Activated CD8-positive, alpha-beta memory T cell treated with anti-CD3 and anti-CD28 coated beads, Interleukin-2, amount 10 ng/mL, durations not matched to agents 7 days and 5 days (primary cell): ENCODE data around the gene MS4A6E. TPM values are rescaled to one million over a fixed set of nuclear protein-coding genes. Genes with fewer than 3 reads are reported as not detected.
A peak's percentile ranks its signal among the peaks of the same experiment; 100 is the strongest.
"Not testable (repeated sequence)": the region's sequence is repeated elsewhere in the genome, so short reads cannot be mapped to it uniquely, and the experiment has no call there.

Source experiments
- ATAC-seq: fragments of 150-1000 bp; cut with Tn5 transposase; one replicate; pipeline ENCODE4 v1.10.0; 2021; ENCODE audit warnings: moderate library complexity
- CTCF ChIA-PET: fragments of 350-600 bp; sonication (Branson Sonifier 250); formaldehyde crosslinking; loops from one replicate; lab custom pipeline; 2021; ENCODE audit warnings: antibody characterized with exemption; lab: Charles Lee
- DNase-seq: peaks from one replicate; pipeline ENCODE4 v3.0.0-alpha.2; 2020
- H3K27ac Mint-ChIP-seq: one replicate; pipeline ENCODE4 v1.8.0; 2021; ENCODE audit warnings: mild to moderate bottlenecking, mixed read lengths
- H3K27me3 Mint-ChIP-seq: one replicate; pipeline ENCODE4 v1.8.0; 2021; ENCODE audit warnings: mixed read lengths
- H3K36me3 Mint-ChIP-seq: one replicate; pipeline ENCODE4 v1.8.0; 2021; ENCODE audit warnings: mild to moderate bottlenecking, mixed read lengths
- H3K4me1 Mint-ChIP-seq: one replicate; pipeline ENCODE4 v1.8.0; 2021; ENCODE audit warnings: mixed read lengths
- H3K4me3 Mint-ChIP-seq: one replicate; pipeline ENCODE4 v1.8.0; 2021; ENCODE audit warnings: mild to moderate bottlenecking, moderate library complexity, mixed read lengths
- H3K9me3 Mint-ChIP-seq: one replicate; pipeline ENCODE4 v1.8.0; 2022; ENCODE audit warnings: low read depth, mixed read lengths
- total RNA-seq, 2 experiments: library from RNA; stranded (reverse); gene quantifications; one replicate each; pipeline ENCODE4 v1.2.3, GENCODE V29; 2021

The MS4A6E gene, protein sequence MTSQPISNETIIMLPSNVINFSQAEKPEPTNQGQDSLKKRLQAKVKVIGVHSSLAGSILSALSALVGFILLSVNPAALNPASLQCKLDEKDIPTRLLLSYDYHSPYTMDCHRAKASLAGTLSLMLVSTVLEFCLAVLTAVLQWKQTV
- total RNA-seq = not detected

GRCh38 chr11:60326955-60327354 lies at the start of gene MS4A6E:
TSS of gene MS4A6E (plus strand) at chr11:60327255. CDS start at chr11:60334896, 7,641 bp downstream.
- CTCF ChIA-PET = no interaction called here
- no peaks in the 10 kb centered on the region for H3K9me3 Mint-ChIP-seq
- ATAC-seq = no peak

GRCh38 chr11:60280412-60280811 lies 46.6 kb upstream of the MS4A6E start, which contains the start of gene MS4A4A:
TSS of gene MS4A4A (plus strand) at chr11:60280666. CDS start at chr11:60280676, 10 bp downstream.
- CTCF ChIA-PET = no interaction called here
- ATAC-seq = no peak

More at GRCh38 chr11:60326955-60327354, at the start of gene MS4A6E:
- H3K4me3 Mint-ChIP-seq = no peak within 1 kb of the TSS
- H3K4me1 Mint-ChIP-seq = no peaks in the 10 kb centered on the region
- no peak within 1 kb of the TSS for H3K27ac Mint-ChIP-seq
- H3K36me3 Mint-ChIP-seq = no peaks in the 10 kb centered on the region
- peaks cover under 1% of the 10 kb centered on the region for H3K27me3 Mint-ChIP-seq
- no peak for DNase-seq

GRCh38 chr11:60281485-60281884 lies 45.6 kb upstream of the MS4A6E start:
- Mint-ChIP-seq H3K36me3 (no peaks in the 10 kb centered on the region), H3K27ac (no peak overlapping the region), H3K27me3 (peaks cover 32% of the 10 kb centered on the region), H3K4me1 (no peaks in the 10 kb centered on the region), H3K4me3 (no peak overlapping the region), H3K9me3 (no peaks in the 10 kb centered on the region)
- DNase-seq = no peak
- ATAC-seq = no peak
- CTCF ChIA-PET = no interaction called here

More at GRCh38 chr11:60280412-60280811, 46.6 kb upstream of the MS4A6E start, which contains the start of gene MS4A4A:
- Mint-ChIP-seq H3K36me3 (no peaks in the 10 kb centered on the region), H3K9me3 (no peaks in the 10 kb centered on the region), H3K27ac (no peak within 1 kb of the TSS), H3K27me3 (peaks cover 40% of the 10 kb centered on the region), H3K4me3 (no peak within 1 kb of the TSS), H3K4me1 (no peaks in the 10 kb centered on the region)
- no peak for DNase-seq

GRCh38 chr11:60282286-60282685 lies 44.8 kb upstream of the MS4A6E start:
- peaks cover 30% of the 10 kb centered on the region for H3K27me3 Mint-ChIP-seq
- DNase-seq = no peak
- H3K4me1 Mint-ChIP-seq = no peaks in the 10 kb centered on the region
- CTCF ChIA-PET = no interaction called here
- ATAC-seq = no peak
- no peaks in the 10 kb centered on the region for H3K36me3 Mint-ChIP-seq
- H3K9me3 Mint-ChIP-seq = no peaks in the 10 kb centered on the region
- H3K4me3 Mint-ChIP-seq = no peak overlapping the region
- no peak overlapping the region for H3K27ac Mint-ChIP-seq

- H3K4me3 Mint-ChIP-seq, H3K27ac Mint-ChIP-seq, H3K9me3 Mint-ChIP-seq, CTCF ChIA-PET, ATAC-seq, H3K36me3 Mint-ChIP-seq, DNase-seq, H3K4me1 Mint-ChIP-seq: not testable (repeated sequence)
- H3K27me3 Mint-ChIP-seq = peaks cover 18% of the 10 kb centered on the region
These were observed 41.5 kb upstream of the MS4A6E start for GRCh38 chr11:60285411-60286126.

- ATAC-seq (no peak), DNase-seq (no peak)
- Mint-ChIP-seq H3K4me1 (no peaks in the 10 kb centered on the region), H3K27me3 (peaks cover 11% of the 10 kb centered on the region), H3K4me3 (no peak overlapping the region), H3K27ac (no peak overlapping the region), H3K36me3 (no peaks in the 10 kb centered on the region), H3K9me3 (no peaks in the 10 kb centered on the region)
- CTCF ChIA-PET = interaction anchor here (0.9 kb wide), 1 partner anchor 23 kb away, joined by 3 read pairs; no protein-coding TSS in a partner anchor
These were observed 38.5 kb upstream of the MS4A6E start for GRCh38 chr11:60288531-60288930.

GRCh38 chr11:60292145-60292544 lies 34.9 kb upstream of the MS4A6E start:
- H3K9me3 Mint-ChIP-seq = no peaks in the 10 kb centered on the region
- CTCF ChIA-PET = no interaction called here
- H3K4me1 Mint-ChIP-seq = no peaks in the 10 kb centered on the region
- DNase-seq (no peak), ATAC-seq (no peak)
- H3K36me3 Mint-ChIP-seq = no peaks in the 10 kb centered on the region
- peaks cover 25% of the 10 kb centered on the region for H3K27me3 Mint-ChIP-seq
- H3K27ac Mint-ChIP-seq = no peak overlapping the region
- no peak overlapping the region for H3K4me3 Mint-ChIP-seq

DNA sequence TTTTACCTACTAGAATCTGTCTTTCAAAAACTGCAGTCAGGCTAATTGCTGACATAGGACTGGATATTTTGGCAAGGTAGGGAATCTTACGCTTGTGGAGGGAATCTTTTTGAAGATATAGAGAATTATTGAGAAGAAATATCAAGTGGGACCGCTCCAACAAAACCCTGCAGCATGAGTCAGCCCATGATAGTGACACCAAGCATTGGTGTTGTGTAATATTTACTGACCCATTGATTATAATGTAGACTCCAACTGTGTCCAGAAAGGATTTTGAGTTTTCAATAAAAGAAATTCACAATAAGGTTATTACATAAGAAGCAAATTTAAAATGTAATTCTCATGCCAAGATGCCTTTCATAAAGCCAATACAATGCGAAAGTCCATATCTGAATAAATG lies 25.9 kb upstream of the MS4A6E start:
- Mint-ChIP-seq H3K27ac (no peak overlapping the region), H3K4me1 (no peaks in the 10 kb centered on the region), H3K9me3 (no peaks in the 10 kb centered on the region), H3K4me3 (no peak overlapping the region), H3K27me3 (peaks cover 33% of the 10 kb centered on the region), H3K36me3 (no peaks in the 10 kb centered on the region)
- CTCF ChIA-PET = no interaction called here
- no peak for ATAC-seq
- no peak for DNase-seq

GRCh38 chr11:60301884-60302283 lies 25.2 kb upstream of the MS4A6E start:
- H3K9me3 Mint-ChIP-seq, H3K4me3 Mint-ChIP-seq, H3K36me3 Mint-ChIP-seq, ATAC-seq, H3K27ac Mint-ChIP-seq, DNase-seq, H3K4me1 Mint-ChIP-seq, CTCF ChIA-PET: not testable (repeated sequence)
- peaks cover 29% of the 10 kb centered on the region for H3K27me3 Mint-ChIP-seq

- no peaks in the 10 kb centered on the region for H3K9me3 Mint-ChIP-seq
- H3K4me1 Mint-ChIP-seq = peaks cover 10% of the 10 kb centered on the region
- H3K4me3 Mint-ChIP-seq = no peak overlapping the region
- H3K36me3 Mint-ChIP-seq = no peaks in the 10 kb centered on the region
- H3K27me3 Mint-ChIP-seq = peaks cover 22% of the 10 kb centered on the region
- H3K27ac Mint-ChIP-seq = no peak overlapping the region
- ATAC-seq (no peak), DNase-seq (no peak)
- CTCF ChIA-PET = no interaction called here
These were observed 23.4 kb upstream of the MS4A6E start for GRCh38 chr11:60303661-60304060.

DNA sequence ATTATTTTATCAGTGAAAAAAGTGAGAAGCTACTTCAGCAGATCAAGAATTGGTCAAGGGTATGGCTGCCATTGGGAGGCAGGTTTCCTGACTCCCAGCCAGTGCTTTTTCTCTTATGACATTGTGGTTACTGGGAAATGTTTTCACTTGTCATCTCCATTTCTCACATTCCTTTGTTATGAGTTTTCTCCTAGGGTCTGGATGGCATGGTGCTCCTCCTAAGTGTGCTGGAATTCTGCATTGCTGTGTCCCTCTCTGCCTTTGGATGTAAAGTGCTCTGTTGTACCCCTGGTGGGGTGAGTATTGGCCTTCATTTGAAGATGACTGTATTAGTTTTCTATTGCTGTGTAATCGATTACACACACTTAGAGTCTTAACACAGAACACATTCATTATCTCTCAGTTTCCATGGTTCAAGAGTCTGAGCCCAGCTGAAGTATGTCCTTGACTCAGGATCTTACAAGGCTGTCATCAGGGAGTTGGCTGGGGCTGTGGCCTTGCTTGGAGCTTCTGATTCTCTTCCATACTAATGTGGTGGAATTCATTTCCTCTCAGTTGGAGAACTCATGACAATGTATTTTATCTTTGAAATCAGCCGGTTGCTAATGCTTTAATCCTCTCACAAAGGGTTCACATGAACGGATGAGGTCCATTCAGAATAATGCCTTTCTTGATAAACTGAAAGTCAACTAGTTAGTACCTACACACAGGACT lies 21.0 kb upstream of the MS4A6E start:
- Mint-ChIP-seq H3K4me3 (no peak overlapping the region), H3K36me3 (no peaks in the 10 kb centered on the region), H3K9me3 (no peaks in the 10 kb centered on the region), H3K27ac (no peak overlapping the region), H3K27me3 (peaks cover 20% of the 10 kb centered on the region), H3K4me1 (peaks cover 14% of the 10 kb centered on the region)
- DNase-seq (no peak), ATAC-seq (no peak)
- CTCF ChIA-PET = no interaction called here

GRCh38 chr11:60307507-60308195 lies 19.4 kb upstream of the MS4A6E start:
- Mint-ChIP-seq H3K27ac (peak overlapping the region; percentile 25), H3K36me3 (no peaks in the 10 kb centered on the region), H3K4me1 (peaks cover 14% of the 10 kb centered on the region), H3K4me3 (no peak overlapping the region), H3K9me3 (no peaks in the 10 kb centered on the region), H3K27me3 (peaks cover 22% of the 10 kb centered on the region)
- peak; percentile 42 for DNase-seq
- ATAC-seq = peak; percentile 39
- CTCF ChIA-PET = no interaction called here

GRCh38 chr11:60310407-60310998 lies 16.6 kb upstream of the MS4A6E start:
- H3K27ac Mint-ChIP-seq = no peak overlapping the region
- no peak for ATAC-seq
- CTCF ChIA-PET = no interaction called here
- peaks cover 14% of the 10 kb centered on the region for H3K4me1 Mint-ChIP-seq
- H3K9me3 Mint-ChIP-seq = no peaks in the 10 kb centered on the region
- no peak for DNase-seq
- H3K36me3 Mint-ChIP-seq = no peaks in the 10 kb centered on the region
- no peak overlapping the region for H3K4me3 Mint-ChIP-seq
- H3K27me3 Mint-ChIP-seq = peaks cover 12% of the 10 kb centered on the region
